Activated T-helper 9 cell treated with anti-CD3 and anti-CD28 coated beads, Interleukin-2, amount 50 U/mL, for 16 hours (primary cell): Measurements from ENCODE around the gene ANXA8.
"Not testable (repeated sequence)": the region's sequence is repeated elsewhere in the genome, so short reads cannot be mapped to it uniquely, and the experiment has no call there.

ENCODE experiments used
- DNase-seq: peaks from one replicate; pipeline ENCODE4 v3.0.0-alpha.2; 2020; ENCODE audit warnings: low read depth

Gene ANXA8

GRCh38 chr10:47462577-47463358 lies 21.1 kb downstream of the ANXA8 start:
- not testable (repeated sequence) for DNase-seq

GRCh38 chr10:47461261-47461687 lies 22.6 kb downstream of the ANXA8 start:
- not testable (repeated sequence) for DNase-seq

GRCh38 chr10:47458466-47459154 lies 25.3 kb downstream of the ANXA8 start:
- DNase-seq, result no peak

GRCh38 chr10:47457826-47458225 lies 26.1 kb downstream of the ANXA8 start:
- no peak for DNase-seq

- no peak for DNase-seq
These were observed 26.4 kb downstream of the ANXA8 start for GRCh38 chr10:47457528-47457820.

GRCh38 chr10:47456794-47457527 lies 27.0 kb downstream of the ANXA8 start:
- DNase-seq, result no peak

- DNase-seq, result no peak
These were observed 27.7 kb downstream of the ANXA8 start for GRCh38 chr10:47456079-47456785.

- not testable (repeated sequence) for DNase-seq
These were observed 28.4 kb downstream of the ANXA8 start for GRCh38 chr10:47455350-47456078.

GRCh38 chr10:47454780-47455058 lies 29.2 kb downstream of the ANXA8 start:
- DNase-seq, result no peak

GRCh38 chr10:47454008-47454779 lies 29.7 kb downstream of the ANXA8 start:
- no peak for DNase-seq

GRCh38 chr10:47453141-47454007 lies 30.5 kb downstream of the ANXA8 start:
- no peak for DNase-seq

- no peak for DNase-seq
These were observed 31.3 kb downstream of the ANXA8 start for GRCh38 chr10:47452495-47453140.

GRCh38 chr10:47451998-47452494 lies 31.9 kb downstream of the ANXA8 start:
- DNase-seq, result no peak

GRCh38 chr10:47451273-47451997 lies 32.5 kb downstream of the ANXA8 start:
- no peak for DNase-seq

GRCh38 chr10:47450442-47450841 lies 33.5 kb downstream of the ANXA8 start:
- DNase-seq, result no peak

GRCh38 chr10:47449979-47450378 lies 33.9 kb downstream of the ANXA8 start:
- no peak for DNase-seq

GRCh38 chr10:47449102-47449978 lies 34.6 kb downstream of the ANXA8 start:
- DNase-seq, result no peak

GRCh38 chr10:47447705-47448104 lies 36.2 kb downstream of the ANXA8 start:
- no peak for DNase-seq
